H1 (cell line): ENCODE measurements around the gene GFRA4. TPM values are rescaled to one million over a fixed set of nuclear protein-coding genes. Genes with fewer than 3 reads are reported as not detected.

Experiments used
- BCL11A ChIP-seq, 2 experiments: IDR thresholded peaks; one replicate each; pipeline ENCODE4 v1.6.1; 2011; ENCODE audit warnings: low read depth in 2 of 2, low read length in 2 of 2, mild to moderate bottlenecking in 2 of 2
- polyA plus RNA-seq, 7 experiments: library from polyadenylated mRNA; depleted of rRNA in 3 of 7; stranded (reverse) in 5 of 7; unstranded in 2 of 7; fragments of >200 nt in 5 of 7; fragments of 200-250 nt in 2 of 7; gene quantifications; 1 replicate in 5 of 7; 2 replicates in 1 of 7; 4 replicates in 1 of 7; pipeline versions ENCODE4 v1.2.1 to v1.2.3, GENCODE V29; 2011 to 2013; ENCODE audit warnings: missing spikeins in 2 of 7, mixed read lengths in 2 of 7
- total RNA-seq: library from RNA; stranded (reverse); fragmentation: NEBNext Ultra II Directional; extraction: Animal tissue kit (Norgen Biotek cat#: 25700); gene quantifications from 2 replicates; pipeline ENCODE4 v1.2.1, GENCODE V29; 2021

GFRA4 gene
- total and polyA plus RNA-seq, 2 of the 8 experiments (the other 6 are each of a cell fraction or from before 2014, with no cell fraction given) = 0.05 TPM; not detected in 1

GRCh38 chr20:3702611-3703391 lies 39.6 kb upstream of the GFRA4 start (continued):
- no peak for TF ChIP-seq BCL11A (IDR thresholded peaks at IDR 0.05; ENCODE audit: low read depth in 2 of 2, low read length in 2 of 2)
